Activated CD4-positive, alpha-beta T cell treated with anti-CD3 and anti-CD28 coated beads for 48 hours (primary cell): Measurements from ENCODE around the gene FTL.
A peak's percentile ranks its signal among the peaks of the same experiment; 100 is the strongest.

ENCODE experiments used
- DNase-seq: peaks from one replicate; pipeline ENCODE4 v3.0.0-alpha.2; 2020

FTL gene

GRCh38 chr19:48966541-48967345, 1.6 kb downstream of the FTL start:
- DNase-seq = peak; percentile 17

- DNase-seq = peak; percentile 11
These were observed 2.5 kb downstream of the FTL start for GRCh38 chr19:48967346-48968178.

GRCh38 chr19:48968179-48968661, 3.1 kb downstream of the FTL start:
- no peak for DNase-seq

GRCh38 chr19:48968813-48969218, 3.7 kb downstream of the FTL start:
- no peak for DNase-seq

- DNase-seq = no peak
These were observed 4.4 kb downstream of the FTL start for GRCh38 chr19:48969276-48970138.

GRCh38 chr19:48970139-48970766, 5.1 kb downstream of the FTL start:
- no peak for DNase-seq

GRCh38 chr19:48970923-48971395, 5.8 kb downstream of the FTL start:
- peak; percentile 88 for DNase-seq

GRCh38 chr19:48975947-48976847, 11.1 kb downstream of the FTL start:
- peak; percentile 60 for DNase-seq

- no peak for DNase-seq
These were observed 12.0 kb downstream of the FTL start for GRCh38 chr19:48977061-48977460.

GRCh38 chr19:48982280-48982679, 17.2 kb downstream of the FTL start:
- no peak for DNase-seq

GRCh38 chr19:48985711-48986110, 20.6 kb downstream of the FTL start:
- DNase-seq = no peak

- no peak for DNase-seq
These were observed 21.1 kb downstream of the FTL start for GRCh38 chr19:48986211-48986610.

GRCh38 chr19:48987323-48987722, 22.2 kb downstream of the FTL start:
- DNase-seq = no peak

- DNase-seq = no peak
These were observed 23.2 kb downstream of the FTL start for GRCh38 chr19:48988286-48988685.

GRCh38 chr19:48988860-48989259, 23.8 kb downstream of the FTL start:
- DNase-seq = no peak

GRCh38 chr19:48989701-48990291, 24.7 kb downstream of the FTL start:
- DNase-seq = no peak

GRCh38 chr19:48990400-48990799, 25.3 kb downstream of the FTL start:
- no peak for DNase-seq

- DNase-seq = no peak
These were observed 26.0 kb downstream of the FTL start for GRCh38 chr19:48991011-48991609.

GRCh38 chr19:48991873-48992580, 26.9 kb downstream of the FTL start:
- no peak for DNase-seq
